Measurements from ENCODE around the gene SLC26A11.
"Not testable (repeated sequence)": the region's sequence is repeated elsewhere in the genome, so short reads cannot be mapped to it uniquely, and the experiment has no call there.

SLC26A11 gene

DNA sequence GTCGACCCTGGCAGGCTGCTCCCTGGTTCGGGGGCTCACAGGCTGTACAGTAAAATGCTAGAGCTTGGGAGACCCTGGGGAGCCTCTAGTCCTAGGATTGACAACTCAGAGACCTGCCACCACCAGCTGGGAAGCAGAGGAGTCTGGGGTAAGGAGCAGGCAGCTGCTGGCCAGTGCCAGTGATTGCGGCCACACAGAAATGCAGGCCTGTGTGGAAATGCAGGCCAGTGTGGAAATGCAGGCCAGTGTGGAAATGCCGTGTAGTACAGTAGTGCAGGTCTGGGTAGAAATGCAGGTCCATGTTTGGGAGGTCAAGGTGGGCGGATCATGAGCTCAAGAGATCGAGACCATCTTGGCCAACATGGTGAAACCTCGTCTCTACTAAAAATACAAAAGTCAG is 23.6 kb upstream of the SLC26A11 start:
- no peak for DNase-seq

GRCh38 chr17:80198144-80198661 is 22.0 kb upstream of the SLC26A11 start:
- no peak for DNase-seq

- not testable (repeated sequence) for DNase-seq
Measured at GRCh38 chr17:80199295-80199694, 20.9 kb upstream of the SLC26A11 start.

GRCh38 chr17:80201446-80201845 is 18.8 kb upstream of the SLC26A11 start:
- DNase-seq = no peak

DNA sequence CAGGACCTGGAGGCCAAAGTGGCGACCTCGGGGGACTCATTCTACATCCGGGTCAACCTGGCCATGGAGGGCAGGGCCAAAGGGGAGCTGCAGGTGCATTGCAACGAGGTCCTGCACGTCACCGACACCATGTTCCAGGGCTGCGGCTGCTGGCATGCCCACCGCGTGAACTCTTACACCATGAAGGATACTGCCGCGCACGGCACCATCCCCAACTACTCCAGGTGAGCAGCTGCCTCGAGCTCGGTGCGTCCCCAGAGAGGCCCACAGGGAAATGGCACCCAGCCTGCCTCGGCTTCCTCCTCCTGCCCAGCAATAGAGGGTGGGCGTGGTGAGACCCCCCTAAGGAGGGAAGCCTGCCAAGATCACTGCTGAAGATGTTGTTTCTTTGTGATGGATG is 18.0 kb upstream of the SLC26A11 start:
- no peak for DNase-seq

DNA sequence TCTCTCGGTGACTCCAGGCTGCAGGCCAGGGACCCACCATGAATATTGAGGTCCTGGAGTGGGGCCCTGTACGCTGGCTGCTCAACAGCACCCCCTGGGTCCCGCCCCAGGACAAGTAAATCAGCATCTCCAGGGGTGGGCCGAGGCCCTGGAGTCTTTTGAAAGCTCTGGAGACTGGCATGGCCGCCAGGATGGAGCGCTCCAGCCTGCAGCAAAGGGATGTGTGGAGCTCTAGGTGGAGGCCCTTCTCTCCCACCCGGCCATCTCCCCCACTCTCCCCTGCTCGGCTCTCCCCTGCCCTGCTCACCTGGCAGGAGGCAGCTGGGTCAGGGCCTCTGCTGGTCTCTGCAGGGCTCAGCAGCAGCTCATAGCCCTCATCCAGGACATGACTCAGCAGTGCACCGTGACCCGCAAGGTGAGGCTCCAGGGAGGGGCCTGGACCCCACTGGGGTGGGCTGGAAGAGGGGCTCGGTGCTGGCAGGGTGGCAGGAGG is 16.7 kb upstream of the SLC26A11 start:
- no peak for DNase-seq

DNA sequence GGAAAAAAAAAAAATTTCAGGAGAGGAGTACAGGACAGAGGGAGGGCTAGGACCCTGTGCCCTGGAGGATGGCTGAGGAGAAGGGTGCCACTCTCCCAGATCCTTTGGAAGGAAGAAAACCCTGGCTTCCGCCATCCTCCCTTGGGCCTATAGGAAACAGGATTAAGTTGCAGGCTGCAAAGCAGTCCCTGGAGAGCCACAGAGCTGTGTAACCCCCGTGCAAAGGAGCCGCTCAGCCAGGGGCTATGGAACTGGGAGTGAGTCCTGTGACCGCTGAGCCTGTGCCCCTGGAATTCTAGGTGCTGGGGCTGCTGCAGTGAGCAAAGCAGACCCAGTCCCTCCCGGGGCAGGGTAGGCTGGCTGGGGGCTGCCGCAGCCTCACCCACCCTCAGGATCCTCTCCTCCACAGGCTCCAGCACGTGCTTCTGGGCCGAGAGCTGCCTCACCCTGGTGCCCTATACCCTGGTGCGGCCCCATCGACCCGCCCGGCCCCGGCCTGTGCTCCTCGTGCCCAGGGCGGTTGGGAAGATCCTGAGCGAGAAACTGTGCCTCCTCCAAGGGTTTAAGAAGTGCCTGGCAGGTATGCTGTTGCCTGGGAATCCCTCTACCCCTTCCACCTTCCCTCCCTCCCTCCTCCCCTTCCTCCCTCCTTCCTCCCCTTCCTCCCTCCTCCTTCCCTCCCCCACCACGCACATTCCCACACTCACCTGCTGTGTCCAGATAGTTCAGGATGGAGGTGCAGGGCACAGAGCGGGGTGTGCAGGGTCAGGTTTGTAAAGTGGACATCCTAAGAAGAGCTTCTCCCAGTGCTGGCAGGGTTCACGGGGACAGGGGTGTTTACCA is 15.4 kb upstream of the SLC26A11 start:
- no peak for DNase-seq

DNA sequence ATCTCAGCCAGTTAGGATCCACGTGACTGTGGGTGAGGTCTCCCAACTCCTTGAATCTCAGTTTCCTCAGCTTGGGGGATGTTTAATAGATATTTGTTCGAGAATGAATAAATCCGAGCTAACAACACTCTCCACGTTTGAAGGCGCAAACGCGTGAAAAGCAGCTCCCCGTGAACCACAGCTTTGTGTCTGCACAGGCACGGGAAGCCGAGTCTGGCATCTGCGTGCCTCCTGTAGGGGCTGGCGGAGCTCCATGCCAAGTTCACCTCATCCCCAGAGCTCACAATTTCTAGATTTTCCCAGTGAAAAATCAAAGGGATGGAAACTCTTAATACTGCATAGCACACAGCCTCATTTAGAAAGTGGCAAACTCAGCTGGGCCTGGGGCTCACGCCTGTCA is 14.4 kb upstream of the SLC26A11 start:
- DNase-seq = no peak

- DNase-seq = no peak
Measured at GRCh38 chr17:80208050-80208449, 12.2 kb upstream of the SLC26A11 start.

GRCh38 chr17:80209765-80210164 is 10.5 kb upstream of the SLC26A11 start:
- DNase-seq = peak; percentile 23

DNA sequence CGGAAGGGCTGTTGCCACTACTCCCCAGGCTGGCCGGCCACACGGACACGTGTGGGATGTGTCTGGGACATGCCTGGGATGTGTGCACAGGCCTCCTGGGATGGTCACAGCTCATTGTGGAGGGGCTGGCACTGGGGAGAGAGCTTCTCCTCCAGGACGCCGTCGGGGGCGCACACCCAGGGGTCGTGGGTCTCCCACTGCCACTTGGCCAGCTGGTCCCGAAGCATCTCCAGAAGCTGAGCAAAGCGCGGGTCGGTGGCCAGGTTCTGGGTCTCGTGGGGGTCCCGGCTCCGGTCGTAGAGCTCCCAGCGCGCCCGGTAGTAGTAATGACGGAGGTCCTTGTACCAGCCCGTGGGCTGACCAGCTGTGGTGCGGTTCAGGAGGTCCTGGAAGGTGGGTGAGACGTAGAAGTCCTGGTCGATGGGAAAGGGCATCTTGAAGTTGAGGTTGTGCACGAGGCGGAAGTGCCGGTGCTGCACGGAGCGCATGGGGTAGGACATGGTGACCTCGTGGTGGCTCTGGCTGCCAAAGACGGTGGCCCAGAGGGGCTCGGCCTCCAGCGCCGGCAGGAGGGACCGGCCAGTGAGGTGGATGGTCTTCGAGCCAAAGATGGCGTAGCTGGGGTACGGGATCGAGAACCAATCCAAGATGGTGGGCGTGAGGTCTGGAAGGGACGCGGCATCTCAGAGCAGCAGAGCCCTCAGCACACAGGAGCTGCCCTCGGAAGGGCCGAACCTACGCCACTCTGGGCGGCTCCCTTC is 9.7 kb upstream of the SLC26A11 start:
- peak; percentile 21 for DNase-seq

GRCh38 chr17:80212109-80212508 is 8.1 kb upstream of the SLC26A11 start:
- peak; percentile 15 for DNase-seq

GRCh38 chr17:80212511-80212910 is 7.7 kb upstream of the SLC26A11 start:
- peak; percentile 13 for DNase-seq

- peak; percentile 15 for DNase-seq
Measured at GRCh38 chr17:80212962-80213642, 7.1 kb upstream of the SLC26A11 start.

GRCh38 chr17:80213643-80213975 is 6.6 kb upstream of the SLC26A11 start:
- peak; percentile 12 for DNase-seq

- DNase-seq = peak; percentile 12
Measured at GRCh38 chr17:80214012-80214877, 6.0 kb upstream of the SLC26A11 start.

- DNase-seq = no peak
Measured at GRCh38 chr17:80214878-80215210, 5.4 kb upstream of the SLC26A11 start.

- peak; percentile 12 for DNase-seq
Measured at GRCh38 chr17:80216473-80217456, 3.5 kb upstream of the SLC26A11 start.

GRCh38 chr17:80217703-80218362 is 2.4 kb upstream of the SLC26A11 start:
- no peak for DNase-seq

- no peak for DNase-seq
Measured at GRCh38 chr17:80218391-80218790, 1.8 kb upstream of the SLC26A11 start.
